Dedifferentiated amniotic fluid mesenchymal stem cell (primary cell): ENCODE data around the gene SEPTIN2.
"Not testable (repeated sequence)": the region's sequence is repeated elsewhere in the genome, so short reads cannot be mapped to it uniquely, and the experiment has no call there.

ENCODE experiments used
- DNase-seq: peaks from one replicate; pipeline ENCODE4 v3.0.0-alpha.2; 2016; ENCODE audit errors: extremely low spot score

SEPTIN2 gene

DNA sequence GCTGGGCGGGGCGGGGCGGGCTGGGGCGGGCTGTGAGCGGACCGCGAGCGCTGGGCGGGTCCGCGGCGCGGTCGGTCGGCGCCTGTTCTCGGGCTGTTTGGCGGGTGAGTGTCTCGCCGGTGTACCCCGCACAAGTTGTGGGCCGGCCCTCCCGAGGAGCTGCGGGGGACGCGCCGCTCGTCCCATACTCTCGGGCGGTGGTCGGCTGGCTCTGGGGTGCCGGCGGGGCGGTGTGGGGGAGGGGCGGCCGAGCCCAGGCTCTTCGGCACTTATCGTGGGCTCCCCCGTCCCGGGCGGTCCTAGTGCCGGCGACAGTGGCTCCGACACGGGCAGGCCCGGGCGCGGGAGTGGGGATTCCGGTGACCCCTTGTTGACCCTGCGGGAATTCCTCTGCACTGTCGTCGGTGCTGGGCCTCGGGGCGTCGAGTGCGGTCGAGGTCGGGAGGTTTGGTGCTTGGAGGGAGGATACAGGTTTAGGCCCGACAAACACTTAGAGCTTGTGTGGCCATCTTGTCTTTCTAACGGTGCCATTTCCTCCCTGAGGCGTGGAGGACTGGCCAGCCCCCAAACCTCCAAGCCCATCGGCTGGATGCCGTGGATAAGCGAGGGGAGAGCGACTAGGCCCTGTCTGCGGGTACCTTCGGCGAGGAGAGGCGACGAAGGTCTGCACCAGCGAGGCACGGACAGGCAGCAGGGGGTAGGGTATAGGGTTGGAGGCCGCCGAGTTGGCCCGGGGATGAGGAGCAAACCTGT, at the start of gene SEPTIN2:
Gene SEPTIN2 (plus strand): TSS at position 47 of the 753 bp plus-strand sequence. CDS start 8,308 bp downstream, outside the sequence.
- peak; percentile 16 for DNase-seq

DNA sequence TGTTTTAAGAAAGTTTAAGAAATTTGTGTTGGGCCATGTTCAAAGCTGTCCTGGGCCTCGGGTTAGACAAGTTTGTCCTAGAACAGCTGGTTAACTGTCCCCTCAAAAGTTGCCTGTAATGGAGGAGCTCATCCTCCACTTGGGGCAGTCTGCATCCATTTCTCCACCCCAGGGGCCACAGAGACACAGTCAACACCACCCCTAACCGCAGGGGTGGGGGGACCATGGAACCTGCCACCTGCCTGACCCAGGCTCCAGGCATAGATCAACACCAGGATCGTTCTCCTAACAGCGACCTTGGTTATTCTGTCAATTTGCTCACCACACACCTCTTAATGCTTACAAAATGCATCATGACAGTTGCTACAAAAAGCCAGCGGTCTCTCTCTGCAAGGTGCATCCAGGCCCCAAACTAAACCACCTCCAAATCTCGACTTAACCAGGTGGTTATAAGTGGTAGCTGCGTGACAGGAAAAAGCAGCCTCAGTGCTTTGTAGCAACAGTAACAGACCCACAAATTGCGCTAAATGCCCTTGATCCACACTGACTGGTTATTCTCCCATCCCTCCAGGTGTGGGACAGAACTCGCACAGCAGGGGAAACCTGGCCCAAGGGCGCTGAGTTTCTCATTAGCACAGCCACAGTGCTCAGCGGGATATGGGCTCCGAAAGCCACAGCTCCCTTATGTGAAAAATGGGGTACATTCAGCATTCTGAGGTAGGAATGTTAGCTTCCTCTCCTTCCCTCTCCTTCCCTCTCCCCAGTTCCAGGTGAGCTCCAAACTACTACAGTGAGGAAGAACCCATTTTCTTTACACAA, 48.3 kb upstream of the SEPTIN2 start:
- DNase-seq = no peak

DNA sequence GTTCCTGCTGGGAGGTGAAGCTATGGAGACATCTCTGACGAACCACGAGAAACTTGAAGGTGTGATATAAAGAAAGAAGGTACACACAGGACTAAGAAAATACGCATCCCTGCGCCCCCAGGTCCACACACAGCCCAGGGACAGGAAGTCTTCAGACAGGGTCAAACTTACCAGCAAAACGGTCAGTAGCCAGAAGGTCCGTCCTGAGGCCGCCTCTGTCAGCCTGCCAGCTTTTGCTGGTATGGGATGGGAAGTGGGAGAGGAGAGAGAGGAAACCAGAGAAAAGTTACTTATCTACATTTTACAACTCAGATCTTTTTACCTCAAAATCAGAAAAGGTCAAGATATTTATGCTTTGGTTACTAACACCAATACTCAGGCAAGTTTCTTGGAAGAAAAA, 47.4 kb upstream of the SEPTIN2 start:
- DNase-seq = no peak

DNA sequence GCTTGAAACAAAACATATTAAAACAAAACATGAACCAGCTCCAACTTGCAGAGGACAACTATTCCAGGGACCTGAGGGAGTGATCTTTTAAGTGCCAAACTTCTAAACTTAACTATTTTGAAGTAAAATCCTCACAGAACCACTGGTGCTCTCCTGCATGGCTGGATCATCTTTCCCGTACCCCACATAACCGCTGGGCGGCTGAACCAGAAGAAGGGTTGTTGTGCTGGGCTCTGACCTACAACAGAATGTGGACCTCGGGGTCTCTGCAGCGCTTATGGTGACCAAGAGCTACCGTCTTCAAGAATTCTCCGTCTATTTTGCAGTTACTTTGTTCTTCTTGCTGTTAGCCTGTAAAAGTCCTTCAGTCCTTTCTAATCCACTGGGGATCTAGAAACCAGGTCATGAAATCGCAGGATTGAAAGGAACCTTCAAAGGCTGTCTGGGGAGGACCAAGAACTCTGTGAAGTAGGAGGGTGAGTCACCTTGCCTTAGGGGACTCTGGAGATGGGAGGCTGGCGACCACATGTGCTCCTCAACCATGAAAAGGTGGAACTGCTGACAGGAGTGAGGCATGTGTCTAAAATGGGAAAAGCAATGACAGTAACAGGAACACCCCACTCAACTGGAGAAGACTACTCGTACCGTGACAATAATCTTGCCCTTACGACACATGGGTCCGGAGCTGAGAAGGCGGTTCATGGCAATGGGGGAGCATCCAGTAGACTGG, 46.8 kb upstream of the SEPTIN2 start:
- DNase-seq = peak; percentile 49

DNA sequence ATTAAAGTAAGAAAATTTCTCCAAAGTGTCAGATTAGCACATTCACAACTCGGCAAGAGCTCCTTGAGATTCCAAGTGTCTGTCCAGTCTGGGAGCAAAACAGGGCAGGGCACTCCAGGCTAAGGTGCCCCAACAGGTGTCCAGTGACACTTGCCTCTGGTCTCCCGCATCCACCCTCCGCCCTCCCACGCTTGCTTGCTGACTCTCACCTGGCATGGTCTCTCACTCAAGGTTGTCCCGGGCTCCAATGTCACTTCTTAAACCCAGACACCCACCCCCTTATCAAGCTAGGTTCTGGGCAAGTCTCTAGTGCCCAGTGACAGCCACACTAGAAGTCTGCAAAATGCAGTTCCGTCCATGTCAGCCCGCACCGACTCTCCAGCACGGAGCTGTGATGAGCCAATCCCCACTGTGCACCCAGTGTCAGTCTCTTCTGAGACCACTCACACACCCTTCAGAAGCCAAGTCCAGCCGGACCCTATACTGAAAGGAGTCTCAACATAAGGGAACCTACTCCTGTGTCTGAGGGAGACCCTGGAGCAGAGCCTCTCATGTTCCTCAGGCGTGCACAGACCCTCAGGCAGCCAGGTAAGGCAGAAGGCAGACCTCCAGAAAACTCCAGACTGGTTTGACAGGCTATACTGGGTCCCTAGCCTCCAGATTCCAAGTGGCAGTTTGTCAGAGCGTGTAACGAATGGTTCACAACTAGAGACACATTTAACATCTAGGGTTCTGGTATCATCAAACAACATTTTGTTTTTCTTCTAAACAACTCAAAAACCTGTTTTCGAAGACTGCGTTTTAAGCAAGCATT, 45.8 kb upstream of the SEPTIN2 start:
- no peak for DNase-seq

DNA sequence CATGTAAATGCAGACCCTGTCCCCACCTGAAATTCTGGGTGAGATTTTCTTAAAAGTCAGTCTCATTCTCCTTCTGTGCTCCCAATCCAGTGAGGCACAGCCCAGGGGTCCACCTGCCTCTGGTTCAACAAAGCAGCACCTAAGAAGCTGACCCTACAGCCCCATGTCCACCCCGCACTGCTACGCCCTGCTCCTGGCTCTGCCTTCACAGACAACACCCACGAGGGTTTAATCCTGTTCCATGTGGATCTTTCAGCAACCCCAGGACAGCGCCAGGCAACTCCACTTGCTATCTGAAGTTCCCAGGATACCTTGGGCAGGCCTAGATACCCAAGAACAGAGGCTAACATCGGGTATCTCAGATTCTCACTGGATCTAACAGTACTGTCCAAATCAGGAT, 45.2 kb upstream of the SEPTIN2 start:
- no peak for DNase-seq

DNA sequence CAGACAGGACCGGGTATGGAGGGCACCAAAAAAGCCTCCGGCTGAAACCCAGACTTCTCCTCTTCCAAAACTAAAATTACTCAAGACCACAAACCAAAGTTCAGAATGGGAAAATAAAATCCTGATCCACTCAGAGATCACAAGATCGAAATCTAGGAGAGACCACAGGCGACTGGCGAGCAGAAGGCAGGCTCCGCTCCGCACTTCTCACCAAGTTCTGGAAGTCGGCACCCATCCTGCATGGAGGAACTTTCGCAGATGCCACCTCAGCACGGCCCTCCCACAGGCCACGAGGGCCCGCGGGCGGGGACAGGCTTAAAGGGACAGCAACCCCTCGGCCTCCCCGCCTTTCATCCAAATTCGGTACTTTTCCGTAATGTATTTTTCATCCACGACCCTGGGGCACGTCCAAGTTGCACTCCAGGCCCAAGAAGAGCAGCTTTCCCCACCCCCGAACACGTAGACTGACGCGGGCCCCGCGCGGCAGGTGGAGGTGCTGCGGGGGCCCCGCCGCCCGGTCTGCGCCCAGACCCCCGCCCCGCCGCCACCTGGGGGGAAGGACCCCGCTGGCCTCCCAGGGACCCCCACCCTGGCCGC, 43.9 kb upstream of the SEPTIN2 start:
- DNase-seq = peak; percentile 79

DNA sequence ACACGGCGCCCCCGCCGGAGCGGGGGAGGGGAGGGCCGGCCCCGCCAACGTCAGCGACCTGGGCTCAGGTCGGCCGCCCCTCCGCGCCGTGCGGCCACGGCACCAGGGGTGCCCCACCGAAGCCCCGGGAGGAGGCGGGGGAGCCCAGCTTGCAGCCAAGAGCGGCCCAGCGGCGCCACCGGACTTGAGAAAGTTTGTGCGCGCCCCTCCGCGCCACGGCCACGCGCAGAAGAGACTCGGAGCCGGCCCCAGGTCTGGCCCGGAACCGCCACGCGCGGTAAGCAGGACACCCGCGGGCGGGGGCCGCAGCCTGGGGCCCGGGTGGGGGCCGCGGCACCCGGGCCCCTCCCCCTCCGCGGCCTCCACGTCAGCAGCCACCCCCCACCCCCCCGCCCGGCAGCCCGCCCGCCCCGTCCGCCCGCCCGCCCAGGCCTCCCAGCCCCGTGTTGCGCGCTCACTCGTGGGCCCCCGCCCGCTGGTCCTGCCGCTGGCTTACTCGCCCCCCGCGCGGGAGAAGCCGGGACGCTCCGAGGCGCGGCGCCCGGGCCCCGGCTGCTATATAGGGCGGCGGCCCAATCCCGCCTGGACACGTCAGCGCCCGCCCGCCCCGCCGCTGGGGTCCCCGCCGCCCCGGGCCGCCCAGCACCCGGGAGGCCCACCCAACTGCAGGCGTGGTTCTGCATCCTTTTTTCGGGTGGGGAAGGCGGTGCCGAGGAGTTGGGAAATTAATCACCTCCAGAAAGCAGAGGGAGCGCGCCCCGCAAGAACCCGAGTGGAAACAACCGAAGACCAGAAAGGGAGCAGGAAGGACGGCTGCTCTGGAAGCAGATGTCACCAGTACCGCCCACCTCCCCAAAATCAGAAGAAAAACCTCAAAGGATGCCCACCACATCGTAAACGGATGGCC, 43.2 kb upstream of the SEPTIN2 start:
- DNase-seq = peak; percentile 43

DNA sequence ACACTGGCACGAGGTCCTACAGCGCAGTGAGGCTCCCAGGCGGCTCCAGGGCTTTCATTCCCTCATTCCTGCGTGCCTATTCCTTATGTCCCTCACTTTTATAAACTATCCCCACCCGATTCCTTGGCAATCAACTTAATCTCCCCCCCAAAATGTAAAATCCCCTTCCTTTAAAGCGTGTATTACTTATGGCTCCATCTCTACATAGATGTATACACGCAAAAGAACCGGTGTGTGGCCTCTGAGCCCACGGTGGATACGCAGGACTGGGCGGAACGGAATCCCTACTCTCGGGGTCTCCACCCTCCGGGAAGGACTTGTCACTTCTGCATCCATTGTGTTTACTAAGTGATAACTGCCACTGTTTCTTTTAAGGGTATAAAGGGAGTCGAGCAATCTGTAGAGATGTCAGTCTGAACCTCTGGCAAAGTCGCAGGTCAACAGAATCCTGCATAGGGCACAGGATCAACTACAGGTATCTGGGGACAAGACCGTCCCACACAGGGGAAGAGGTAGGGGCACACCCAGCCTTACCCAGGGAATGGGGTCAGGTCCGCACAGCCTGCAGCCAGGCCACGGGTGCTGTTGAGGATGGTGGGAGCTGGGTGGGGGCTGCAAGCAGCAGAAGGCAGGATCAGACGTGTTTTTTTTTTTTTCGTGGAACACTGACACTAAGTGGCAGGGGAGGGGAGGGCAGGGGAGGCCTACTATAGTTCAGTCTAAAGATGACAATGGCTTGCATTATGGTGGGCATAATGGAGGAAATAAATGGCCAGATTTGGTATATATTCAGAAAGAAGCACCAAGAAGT, 42.3 kb upstream of the SEPTIN2 start:
- DNase-seq = no peak

DNA sequence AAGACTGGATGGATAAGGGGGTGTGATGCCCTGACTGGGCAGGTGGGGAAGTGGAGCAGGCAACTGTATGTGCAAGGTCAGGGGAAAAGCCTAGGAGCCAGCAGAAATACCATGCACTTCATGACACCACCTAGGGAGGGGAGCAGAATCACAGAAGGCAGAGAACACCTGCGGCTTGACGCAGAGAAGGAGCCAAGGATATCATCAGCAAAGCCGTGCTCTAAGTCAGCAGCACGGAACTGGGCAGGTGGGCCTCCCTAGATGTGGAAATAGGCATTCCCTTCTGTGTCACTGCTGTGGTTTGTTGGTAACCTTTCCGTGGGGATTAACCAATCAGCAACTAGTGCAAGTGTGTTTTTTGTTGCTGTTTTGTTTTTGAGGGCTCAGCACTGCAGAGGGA, 41.6 kb upstream of the SEPTIN2 start:
- DNase-seq = no peak

DNA sequence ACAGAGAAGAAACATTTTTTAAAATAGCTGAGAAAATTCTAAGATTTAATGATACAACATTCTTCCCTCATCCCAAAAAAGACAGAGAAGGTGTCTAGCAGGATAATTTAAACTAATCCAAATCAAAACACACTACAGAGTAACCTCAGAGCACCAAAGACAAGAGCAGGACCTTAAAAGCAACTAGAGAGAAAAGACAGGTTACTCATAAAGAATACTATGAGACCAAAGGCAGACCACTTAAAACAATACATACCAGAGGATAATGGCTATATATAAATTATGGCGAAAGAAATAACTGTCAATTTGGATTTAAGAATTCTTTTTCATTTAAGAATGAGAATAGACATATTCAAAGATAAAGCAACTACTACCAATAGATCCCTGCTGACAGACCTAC, 40.2 kb upstream of the SEPTIN2 start:
- no peak for DNase-seq

DNA sequence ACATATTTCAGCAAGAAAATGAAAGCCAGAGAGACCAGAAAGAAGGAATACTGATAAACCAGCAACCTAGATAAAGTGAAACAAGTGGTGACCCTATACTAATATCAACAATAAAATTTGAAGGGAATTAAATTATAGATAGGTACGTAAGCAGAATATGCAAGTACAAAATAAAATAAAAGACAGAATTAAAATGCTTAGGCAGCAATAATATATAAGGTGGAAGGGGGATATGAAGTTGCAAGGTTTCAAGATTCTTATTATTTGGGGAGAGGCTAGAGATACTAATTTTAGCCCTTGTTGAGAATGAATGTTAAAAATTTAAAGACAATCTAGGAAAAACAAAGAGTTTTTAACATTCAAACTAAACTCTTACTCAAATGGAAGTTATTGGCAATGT, 39.8 kb upstream of the SEPTIN2 start:
- no peak for DNase-seq

DNA sequence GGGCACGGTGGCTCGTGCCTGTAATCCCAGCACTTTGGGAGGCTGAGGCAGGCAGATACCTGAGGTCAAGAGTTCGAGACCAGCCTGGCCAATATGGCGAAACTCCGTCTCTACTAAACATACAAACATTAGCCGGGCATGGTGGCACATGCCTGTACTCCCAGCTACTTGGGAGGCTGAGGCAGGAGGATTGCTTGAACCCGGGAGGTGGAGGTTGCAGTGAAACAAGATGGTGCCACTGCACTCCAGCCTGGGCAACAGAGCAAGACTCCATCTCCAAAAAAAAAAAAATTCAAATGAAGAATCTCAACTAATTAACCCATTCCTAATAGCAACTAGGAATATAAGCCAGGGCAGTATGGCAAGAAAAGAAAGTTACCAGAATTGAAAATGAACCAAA, 37.4 kb upstream of the SEPTIN2 start:
- not testable (repeated sequence) for DNase-seq

DNA sequence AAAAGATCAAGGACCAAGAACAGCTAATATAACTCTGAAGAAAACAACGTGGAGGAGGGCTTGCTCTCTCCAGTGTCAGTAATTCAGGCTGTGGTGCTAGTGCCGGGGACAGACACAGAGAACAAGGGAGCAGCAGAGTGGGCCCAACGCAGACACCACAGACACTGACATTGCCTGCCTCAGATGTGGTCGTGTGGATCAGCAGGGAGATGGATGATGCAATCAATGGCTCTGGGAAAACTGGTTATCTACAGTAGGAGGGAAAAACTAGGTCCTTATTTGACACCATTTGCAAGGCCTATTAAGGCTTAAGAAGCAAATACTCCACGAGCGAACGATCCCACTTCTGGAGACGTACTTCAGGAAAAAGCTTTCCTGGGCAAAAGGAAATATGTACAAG, 36.3 kb upstream of the SEPTIN2 start:
- no peak for DNase-seq

DNA sequence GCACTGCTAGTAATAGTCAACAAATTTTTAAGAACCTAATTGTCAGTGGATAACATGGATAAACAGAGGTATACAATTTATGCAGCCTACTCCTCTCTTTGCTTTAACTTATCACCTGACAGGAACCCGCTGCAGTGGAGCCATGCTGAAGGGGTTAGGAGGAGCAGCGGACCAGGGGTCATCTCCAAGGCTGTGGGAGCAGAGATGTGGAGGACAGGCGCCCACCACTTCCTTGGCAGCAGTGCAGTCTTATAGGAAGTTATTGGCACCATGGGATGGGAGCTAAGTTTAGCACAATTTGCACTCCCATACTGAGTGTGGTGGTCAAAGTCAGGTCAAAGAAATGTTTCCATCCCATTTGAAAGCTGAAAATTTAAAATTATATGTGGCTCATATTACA, 35.9 kb upstream of the SEPTIN2 start:
- DNase-seq = no peak

DNA sequence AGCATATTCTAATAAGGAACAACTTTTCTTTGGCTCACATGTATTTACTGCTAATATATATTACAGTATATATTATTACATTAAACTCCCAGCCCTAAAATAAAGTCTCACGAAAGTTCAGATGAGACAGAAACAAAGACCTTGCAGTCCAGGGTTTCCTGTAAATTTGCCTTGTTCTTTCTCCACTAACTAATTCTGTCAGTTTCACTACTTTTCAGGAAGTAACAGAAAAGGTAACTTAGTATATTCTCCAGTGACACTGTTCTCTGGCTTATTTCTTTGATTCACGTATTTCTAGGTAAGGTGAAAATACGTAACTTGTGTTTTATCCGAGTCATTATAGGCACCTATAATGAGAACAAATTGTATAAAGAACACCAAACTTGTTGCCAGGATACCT, 35.4 kb upstream of the SEPTIN2 start:
- DNase-seq = no peak

DNA sequence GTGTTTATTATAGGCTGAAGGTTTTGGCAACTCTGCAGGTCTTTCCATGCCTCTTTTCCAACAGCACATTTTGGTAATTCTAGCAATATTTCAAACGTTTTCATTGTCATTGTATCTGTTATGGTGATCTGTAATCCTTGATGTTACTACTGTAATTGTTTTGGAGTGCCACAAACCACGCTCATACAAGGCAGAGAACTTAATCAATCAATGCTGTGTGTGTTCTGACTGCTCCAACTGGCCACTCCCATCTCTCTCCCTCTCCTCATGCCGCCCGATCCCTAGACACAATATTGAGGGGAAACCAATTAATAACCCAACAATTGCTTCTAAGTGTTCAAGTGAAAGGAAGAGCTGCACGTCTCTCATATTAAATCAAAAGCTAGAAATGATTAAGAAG, 33.2 kb upstream of the SEPTIN2 start:
- no peak for DNase-seq

DNA sequence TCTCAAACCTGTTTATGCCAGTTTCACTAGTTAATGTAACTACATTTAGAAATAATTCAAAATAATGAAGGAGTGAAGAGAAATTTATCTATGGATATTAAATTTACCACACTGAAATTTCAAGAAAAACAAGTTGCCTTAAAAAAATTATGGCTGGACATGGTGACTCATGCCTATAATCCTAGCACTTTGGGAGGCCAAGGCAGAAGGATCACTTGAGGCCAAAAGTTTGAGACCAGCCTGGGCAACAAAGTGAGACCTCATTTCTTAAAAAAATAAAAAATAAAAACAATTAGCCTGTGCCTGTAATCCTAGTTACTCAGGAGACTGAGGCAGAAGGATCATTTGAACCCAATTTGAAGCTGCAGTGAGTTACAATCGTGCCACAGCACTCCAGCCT, 30.1 kb upstream of the SEPTIN2 start:
- DNase-seq = no peak

DNA sequence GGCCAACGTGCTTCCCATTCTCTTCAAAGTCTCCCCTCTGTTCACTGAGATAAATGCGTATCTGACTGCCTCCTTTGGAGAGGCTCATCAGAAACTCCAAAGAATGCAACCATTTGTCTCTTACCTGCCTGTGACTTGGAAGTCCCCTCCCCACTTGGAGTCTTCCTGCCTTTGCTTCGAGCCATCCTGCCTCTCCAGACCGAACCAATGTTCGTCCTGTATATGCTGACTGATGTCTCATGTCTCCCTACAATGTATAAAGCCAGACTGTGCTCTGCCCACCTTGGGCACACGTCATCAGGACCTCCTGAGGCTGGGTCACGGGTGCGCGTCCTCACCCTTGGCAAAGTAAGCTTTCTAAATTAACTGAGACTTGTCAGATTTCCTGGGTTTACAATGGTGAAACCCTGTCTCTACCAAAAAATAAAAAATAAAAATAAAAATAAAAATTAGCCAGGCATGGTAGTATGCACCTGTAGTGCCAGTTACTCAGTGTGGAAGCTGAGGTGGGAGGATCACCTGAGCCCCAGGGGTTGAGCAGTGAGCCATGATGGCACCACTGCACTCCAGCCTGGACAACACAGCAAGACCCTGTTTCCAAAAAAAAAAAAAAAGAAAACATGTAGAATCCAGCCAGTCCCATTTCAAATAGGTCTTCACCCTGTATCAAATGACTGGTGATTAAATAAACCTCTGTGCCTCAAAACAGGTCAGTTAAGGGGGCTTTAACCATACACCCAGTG, 29.2 kb upstream of the SEPTIN2 start:
- no peak for DNase-seq
